HepG2 (cell line): Measurements from ENCODE around the gene C20orf202. TPM values are rescaled to one million over a fixed set of nuclear protein-coding genes. Genes with fewer than 3 reads are reported as not detected.

Experiments
- ATAC-seq: fragments of 200-7000 bp; cut with Tn5 transposase; 3 replicates; pipeline ENCODE4 v1.9.1; 2020; ENCODE audit warnings: mild to moderate bottlenecking, moderate library complexity
- BruUV-seq: library from RNA; stranded (reverse); fragments of 400-500 nt; replicated peaks from 2 replicates; lab custom pipeline; 2021; lab: Mats Ljungman, UMichigan
- CTCF ChIA-PET: fragments of 300-600 bp; formaldehyde crosslinking; extraction: SDS; loops from one replicate; lab custom pipeline; 2021; ENCODE audit warnings: low total read pairs, inconsistent platforms, low intra/inter-chr PET ratio; lab: Yijun Ruan, JAX
- POLR2A ChIA-PET: fragments of 350-600 bp; sonication (Branson Sonifier 250); formaldehyde crosslinking; loops from one replicate; lab custom pipeline; 2020; ENCODE audit warnings: antibody characterized with exemption, inconsistent platforms; lab: Yijun Ruan, JAX
- DNase-seq: peaks from one replicate; pipeline ENCODE4 v3.0.0-alpha.2; 2015; ENCODE audit warnings: low spot score
- FAIRE-seq: peaks from 3 replicates; lab custom pipeline; 2011; peaks lifted over from hg19 to GRCh38; lab: Jason Lieb, UNC
- H2AFZ ChIP-seq: one replicate; pipeline ENCODE4 v1.6.1; 2011; ENCODE audit warnings: low read length, inconsistent platforms
- H3K27ac ChIP-seq: fragments of 300-600 bp; 3 replicates; pipeline ENCODE4 v1.8.0; 2011; ENCODE audit warnings: mixed run types, mild to moderate bottlenecking, mixed read lengths, low read length, inconsistent platforms; ENCODE audit not compliant: insufficient read depth; ENCODE audit errors: extremely low read length
- H3K27me3 ChIP-seq, 2 experiments: fragments of 200-600 bp in 1 of 2; 2 replicates in 1 of 2; 3 replicates in 1 of 2; pipeline versions ENCODE4 v1.6.0 to v1.8.0; 2011; ENCODE audit warnings: low read length in 2 of 2, mild to moderate bottlenecking in 2 of 2, moderate library complexity in 2 of 2, inconsistent platforms in 1 of 2; ENCODE audit not compliant: insufficient read depth in 2 of 2, control insufficient read depth in 1 of 2
- H3K36me3 ChIP-seq, 2 experiments: fragments of 200-600 bp in 1 of 2; replicated peaks in 1 of 2; 2 replicates in 1 of 2; 3 replicates in 1 of 2; pipeline versions ENCODE4 v1.5.1 to v1.8.0; 2011; ENCODE audit warnings: low read length in 2 of 2, inconsistent platforms in 1 of 2; ENCODE audit not compliant: insufficient read depth in 2 of 2, control insufficient read depth in 1 of 2
- H3K4me1 ChIP-seq: 2 replicates; pipeline ENCODE4 v1.5.1; 2012; ENCODE audit warnings: low read length, inconsistent platforms; ENCODE audit not compliant: insufficient read depth
- H3K4me2 ChIP-seq: 2 replicates; pipeline ENCODE4 v1.6.0; 2011; ENCODE audit warnings: low read depth, low read length, inconsistent platforms
- H3K4me3 ChIP-seq, 3 experiments: fragments of 200-600 bp in 1 of 3; sonication (generic), shearing (Covaris generic) in 1 of 3; replicated peaks in 1 of 3; 2 replicates each; pipeline ENCODE4 v1.5.1; 2011 to 2016; ENCODE audit warnings: low read length in 3 of 3, inconsistent platforms in 2 of 3, low read depth in 2 of 3, mild to moderate bottlenecking in 2 of 3, control low read depth in 1 of 3, mixed read lengths in 1 of 3; ENCODE audit not compliant: insufficient read depth in 1 of 3
- H3K79me2 ChIP-seq: one replicate; pipeline ENCODE4 v1.6.1; 2011; ENCODE audit warnings: low read length, inconsistent platforms; ENCODE audit not compliant: insufficient read depth
- H3K9ac ChIP-seq: 2 replicates; pipeline ENCODE4 v1.6.0; 2011; ENCODE audit warnings: mild to moderate bottlenecking, low read depth, low read length, inconsistent platforms; ENCODE audit not compliant: insufficient read depth
- H3K9me3 ChIP-seq: 2 replicates; pipeline ENCODE4 v1.5.1; 2012; ENCODE audit warnings: mild to moderate bottlenecking, low read length
- H4K20me1 ChIP-seq: 2 replicates; pipeline ENCODE4 v1.6.0; 2011; ENCODE audit warnings: inconsistent platforms, mild to moderate bottlenecking, low read length, moderate library complexity; ENCODE audit not compliant: insufficient read depth
- KLF9 ChIP-seq: IDR thresholded peaks from 2 replicates; pipeline ENCODE4 v1.6.1; 2016; ENCODE audit warnings: low read depth
- MBD4 ChIP-seq: IDR thresholded peaks from 2 replicates; pipeline ENCODE4 v1.6.1; 2012; ENCODE audit warnings: low read length, inconsistent platforms, borderline replicate concordance
- WGBS: methylation state at CpG from one replicate; pipeline ENCODE4 v1.1.6; 2017; ENCODE audit warnings: low lambda C conversion rate; 5-methylcytosine and 5-hydroxymethylcytosine counted together
- in situ Hi-C: cut with HindIII; loops from 2 replicates; pipeline ENCODE4 v1.10.0; 2017; ENCODE audit warnings: low pct_unique_long_range_greater_than_20kb; ENCODE audit not compliant: extremely low pct_ligation_motif_present
- intact Hi-C: fragments of 100-400 bp; cut with micrococcal nuclease; formaldehyde crosslinking; loops from one replicate; pipeline ENCODE4 v1.10.0; 2022; ENCODE audit not compliant: unreplicated experiment
- polyA plus RNA-seq, 8 experiments: library from polyadenylated mRNA; depleted of rRNA in 3 of 8; stranded (reverse) in 7 of 8; unstranded in 1 of 8; fragments of >200 nt; fragmentation: Illumina TruSeq in 4 of 8; extraction: Trizol in 4 of 8; gene quantifications; 2 replicates each; pipeline versions ENCODE4 v1.2.1 to v1.2.3, GENCODE V29; 2011 to 2016; ENCODE audit warnings: low read depth in 4 of 8, missing spikeins in 1 of 8, mixed read lengths in 1 of 8; ENCODE audit not compliant: insufficient read depth in 1 of 8
- total RNA-seq, 5 experiments: library from RNA; depleted of rRNA; stranded (reverse); fragments of >200 nt; fragmentation: Illumina TruSeq; extraction: Trizol; gene quantifications; 2 replicates each; pipeline ENCODE4 v1.2.3, GENCODE V29; 2016; ENCODE audit warnings: low read depth in 1 of 5
- TF ChIP-seq, protein P1 (sequence below): sonication (generic); formaldehyde crosslinking; IDR thresholded peaks from 2 replicates; pipeline ENCODE4 v1.4.0; 2020; ENCODE audit warnings: mild to moderate bottlenecking, missing genetic modification reagents
- TF ChIP-seq, protein P2 (sequence below): IDR thresholded peaks from 2 replicates; pipeline ENCODE4 v1.6.1; 2016; ENCODE audit warnings: mild to moderate bottlenecking
- TF ChIP-seq, protein P3 (sequence below): sonication (generic); formaldehyde crosslinking; IDR thresholded peaks from 2 replicates; pipeline ENCODE4 v1.8.1; 2022; ENCODE audit warnings: low read depth, mild to moderate bottlenecking, missing genetic modification reagents

The C20orf202 gene
- total and polyA plus RNA-seq, 2 of the 13 experiments (the other 11 are each of a cell fraction or from before 2014, with no cell fraction given) = 0.20 to 1.2 TPM

DNA sequence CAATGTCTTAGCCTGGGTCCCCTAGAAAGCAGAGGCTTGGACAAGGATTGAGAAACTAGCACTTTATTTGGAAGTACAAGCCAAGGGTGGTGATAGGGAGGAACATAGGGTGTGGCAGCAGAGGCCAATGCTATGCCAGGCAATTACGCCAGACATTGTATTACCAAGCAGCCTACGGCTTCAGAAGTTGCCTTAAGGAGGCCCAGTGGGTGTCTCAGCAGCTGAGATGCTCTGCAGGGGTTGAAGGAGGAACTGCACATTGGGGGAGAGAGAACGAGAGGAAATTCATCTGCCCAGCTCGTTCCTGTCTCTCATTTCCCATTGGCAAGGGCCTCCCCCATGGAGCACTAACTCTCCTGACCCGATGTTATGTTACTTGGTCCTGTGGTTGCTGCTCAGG is 859 bp downstream of the C20orf202 start:
- Histone ChIP-seq H3K4me1 (no peaks in the 10 kb centered on the region), H3K36me3 (no peaks in the 10 kb centered on the region), H3K9me3 (no peaks in the 10 kb centered on the region)
- WGBS = 20% methylated on average over 5 of the region's 5 CpGs
- TF ChIP-seq, protein P1, sequence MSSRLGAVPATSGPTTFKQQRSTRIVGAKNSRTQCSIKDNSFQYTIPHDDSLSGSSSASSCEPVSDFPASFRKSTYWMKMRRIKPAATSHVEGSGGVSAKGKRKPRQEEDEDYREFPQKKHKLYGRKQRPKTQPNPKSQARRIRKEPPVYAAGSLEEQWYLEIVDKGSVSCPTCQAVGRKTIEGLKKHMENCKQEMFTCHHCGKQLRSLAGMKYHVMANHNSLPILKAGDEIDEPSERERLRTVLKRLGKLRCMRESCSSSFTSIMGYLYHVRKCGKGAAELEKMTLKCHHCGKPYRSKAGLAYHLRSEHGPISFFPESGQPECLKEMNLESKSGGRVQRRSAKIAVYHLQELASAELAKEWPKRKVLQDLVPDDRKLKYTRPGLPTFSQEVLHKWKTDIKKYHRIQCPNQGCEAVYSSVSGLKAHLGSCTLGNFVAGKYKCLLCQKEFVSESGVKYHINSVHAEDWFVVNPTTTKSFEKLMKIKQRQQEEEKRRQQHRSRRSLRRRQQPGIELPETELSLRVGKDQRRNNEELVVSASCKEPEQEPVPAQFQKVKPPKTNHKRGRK (CRISPR knock-in tag) = no peak
- no peak for TF ChIP-seq MBD4
- TF ChIP-seq, protein P2, sequence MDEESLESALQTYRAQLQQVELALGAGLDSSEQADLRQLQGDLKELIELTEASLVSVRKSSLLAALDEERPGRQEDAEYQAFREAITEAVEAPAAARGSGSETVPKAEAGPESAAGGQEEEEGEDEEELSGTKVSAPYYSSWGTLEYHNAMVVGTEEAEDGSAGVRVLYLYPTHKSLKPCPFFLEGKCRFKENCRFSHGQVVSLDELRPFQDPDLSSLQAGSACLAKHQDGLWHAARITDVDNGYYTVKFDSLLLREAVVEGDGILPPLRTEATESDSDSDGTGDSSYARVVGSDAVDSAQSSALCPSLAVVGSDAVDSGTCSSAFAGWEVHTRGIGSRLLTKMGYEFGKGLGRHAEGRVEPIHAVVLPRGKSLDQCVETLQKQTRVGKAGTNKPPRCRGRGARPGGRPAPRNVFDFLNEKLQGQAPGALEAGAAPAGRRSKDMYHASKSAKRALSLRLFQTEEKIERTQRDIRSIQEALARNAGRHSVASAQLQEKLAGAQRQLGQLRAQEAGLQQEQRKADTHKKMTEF = no peak
- TF ChIP-seq KLF9 (CRISPR knock-in tag) = no peak
- TF ChIP-seq, protein P3, sequence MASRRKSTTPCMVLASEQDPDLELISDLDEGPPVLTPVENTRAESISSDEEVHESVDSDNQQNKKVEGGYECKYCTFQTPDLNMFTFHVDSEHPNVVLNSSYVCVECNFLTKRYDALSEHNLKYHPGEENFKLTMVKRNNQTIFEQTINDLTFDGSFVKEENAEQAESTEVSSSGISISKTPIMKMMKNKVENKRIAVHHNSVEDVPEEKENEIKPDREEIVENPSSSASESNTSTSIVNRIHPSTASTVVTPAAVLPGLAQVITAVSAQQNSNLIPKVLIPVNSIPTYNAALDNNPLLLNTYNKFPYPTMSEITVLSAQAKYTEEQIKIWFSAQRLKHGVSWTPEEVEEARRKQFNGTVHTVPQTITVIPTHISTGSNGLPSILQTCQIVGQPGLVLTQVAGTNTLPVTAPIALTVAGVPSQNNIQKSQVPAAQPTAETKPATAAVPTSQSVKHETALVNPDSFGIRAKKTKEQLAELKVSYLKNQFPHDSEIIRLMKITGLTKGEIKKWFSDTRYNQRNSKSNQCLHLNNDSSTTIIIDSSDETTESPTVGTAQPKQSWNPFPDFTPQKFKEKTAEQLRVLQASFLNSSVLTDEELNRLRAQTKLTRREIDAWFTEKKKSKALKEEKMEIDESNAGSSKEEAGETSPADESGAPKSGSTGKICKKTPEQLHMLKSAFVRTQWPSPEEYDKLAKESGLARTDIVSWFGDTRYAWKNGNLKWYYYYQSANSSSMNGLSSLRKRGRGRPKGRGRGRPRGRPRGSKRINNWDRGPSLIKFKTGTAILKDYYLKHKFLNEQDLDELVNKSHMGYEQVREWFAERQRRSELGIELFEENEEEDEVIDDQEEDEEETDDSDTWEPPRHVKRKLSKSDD = no peak
- TF ChIP-seq, all 625 proteins: peak for 0
- CTCF ChIA-PET = no interaction called here
- Histone ChIP-seq H3K4me3 (no peak overlapping the region), H3K9ac (no peak overlapping the region), H3K27ac (no peak overlapping the region), H3K79me2 (no peaks in the 10 kb centered on the region), H3K27me3 (peaks cover 1 to 27% of the 10 kb centered on the region in 2 experiments; a peak in 3 of 5 replicates), H4K20me1 (no peaks in the 10 kb centered on the region), H3K4me2 (no peak overlapping the region), H2AFZ (no peak overlapping the region)
- no peak for FAIRE-seq
- ATAC-seq = no peak
- BruUV-seq = no TSS peak
- intact Hi-C loops = no loop called here
- DNase-seq = no peak
- POLR2A ChIA-PET = no interaction called here
- in situ Hi-C loops = no loop called here
